ENCODE measurements around the gene TCP10L.

TCP10L gene

GRCh38 chr21:32585970-32586369, 647 bp upstream of the TCP10L start:
- no peak for DNase-seq (ENCODE audit: low read depth)
- Histone ChIP-seq H3K9me3 (ENCODE audit: control insufficient read depth, low read length) (no peaks in the 10 kb centered on the region), H3K9ac (ENCODE audit: low read length) (no peak overlapping the region), H3K4me1 (ENCODE audit: control insufficient read depth, insufficient read depth, low read length) (no peaks in the 10 kb centered on the region), H3K4me3 (ENCODE audit: low read length) (no peak overlapping the region), H3K36me3 (ENCODE audit: control insufficient read depth, insufficient read depth, low read length, severe bottlenecking) (no peaks in the 10 kb centered on the region), H3K27me3 (replicated peaks; ENCODE audit: control insufficient read depth, insufficient read depth, low read length) (peaks cover 37% of the 10 kb centered on the region)

- H3K4me1 ChIP-seq (ENCODE audit: control insufficient read depth, insufficient read depth, low read length) = no peaks in the 10 kb centered on the region
- H3K9me3 ChIP-seq (ENCODE audit: control insufficient read depth, low read length) = no peaks in the 10 kb centered on the region
- H3K36me3 ChIP-seq (ENCODE audit: control insufficient read depth, insufficient read depth, low read length, severe bottlenecking) = no peaks in the 10 kb centered on the region
- no peak overlapping the region for H3K4me3 ChIP-seq (ENCODE audit: low read length)
- DNase-seq (ENCODE audit: low read depth) = no peak
- H3K9ac ChIP-seq (ENCODE audit: low read length) = no peak overlapping the region
- peaks cover 41% of the 10 kb centered on the region for H3K27me3 ChIP-seq (replicated peaks; ENCODE audit: control insufficient read depth, insufficient read depth, low read length)
Observed at GRCh38 chr21:32584472-32584871, 851 bp downstream of the TCP10L start.

GRCh38 chr21:32581732-32582131, 3.6 kb downstream of the TCP10L start:
- Histone ChIP-seq H3K9ac (ENCODE audit: low read length) (no peak overlapping the region), H3K4me3 (ENCODE audit: low read length) (no peak overlapping the region), H3K36me3 (ENCODE audit: control insufficient read depth, insufficient read depth, low read length, severe bottlenecking) (no peaks in the 10 kb centered on the region), H3K4me1 (ENCODE audit: control insufficient read depth, insufficient read depth, low read length) (no peaks in the 10 kb centered on the region), H3K27me3 (replicated peaks; ENCODE audit: control insufficient read depth, insufficient read depth, low read length) (peaks cover 55% of the 10 kb centered on the region), H3K9me3 (ENCODE audit: control insufficient read depth, low read length) (peaks cover 6% of the 10 kb centered on the region)
- no peak for DNase-seq (ENCODE audit: low read depth)

GRCh38 chr21:32580949-32581348, 4.4 kb downstream of the TCP10L start:
- Histone ChIP-seq H3K9ac (ENCODE audit: low read length) (no peak overlapping the region), H3K4me1 (ENCODE audit: control insufficient read depth, insufficient read depth, low read length) (no peaks in the 10 kb centered on the region), H3K4me3 (ENCODE audit: low read length) (no peak overlapping the region), H3K36me3 (ENCODE audit: control insufficient read depth, insufficient read depth, low read length, severe bottlenecking) (no peaks in the 10 kb centered on the region), H3K27me3 (replicated peaks; ENCODE audit: control insufficient read depth, insufficient read depth, low read length) (peaks cover 48% of the 10 kb centered on the region), H3K9me3 (ENCODE audit: control insufficient read depth, low read length) (peaks cover 6% of the 10 kb centered on the region)
- no peak for DNase-seq (ENCODE audit: low read depth)

GRCh38 chr21:32578107-32578691, 7.1 kb downstream of the TCP10L start:
- H3K4me1 ChIP-seq (ENCODE audit: control insufficient read depth, insufficient read depth, low read length) = no peaks in the 10 kb centered on the region
- H3K36me3 ChIP-seq (ENCODE audit: control insufficient read depth, insufficient read depth, low read length, severe bottlenecking) = no peaks in the 10 kb centered on the region
- H3K9me3 ChIP-seq (ENCODE audit: control insufficient read depth, low read length) = peaks cover 6% of the 10 kb centered on the region
- no peak overlapping the region for H3K4me3 ChIP-seq (ENCODE audit: low read length)
- no peak overlapping the region for H3K9ac ChIP-seq (ENCODE audit: low read length)
- H3K27me3 ChIP-seq (replicated peaks; ENCODE audit: control insufficient read depth, insufficient read depth, low read length) = peaks cover 44% of the 10 kb centered on the region
- no peak for DNase-seq (ENCODE audit: low read depth)

GRCh38 chr21:32576011-32576410, 9.3 kb downstream of the TCP10L start:
- no peak overlapping the region for H3K4me3 ChIP-seq (ENCODE audit: low read length)
- H3K9me3 ChIP-seq (ENCODE audit: control insufficient read depth, low read length) = peaks cover 6% of the 10 kb centered on the region
- H3K36me3 ChIP-seq (ENCODE audit: control insufficient read depth, insufficient read depth, low read length, severe bottlenecking) = no peaks in the 10 kb centered on the region
- peaks cover 36% of the 10 kb centered on the region for H3K27me3 ChIP-seq (replicated peaks; ENCODE audit: control insufficient read depth, insufficient read depth, low read length)
- H3K4me1 ChIP-seq (ENCODE audit: control insufficient read depth, insufficient read depth, low read length) = no peaks in the 10 kb centered on the region
- no peak overlapping the region for H3K9ac ChIP-seq (ENCODE audit: low read length)
- no peak for DNase-seq (ENCODE audit: low read depth)

GRCh38 chr21:32574946-32575925, 10.1 kb downstream of the TCP10L start:
- peaks cover 36% of the 10 kb centered on the region for H3K27me3 ChIP-seq (replicated peaks; ENCODE audit: control insufficient read depth, insufficient read depth, low read length)
- no peaks in the 10 kb centered on the region for H3K4me1 ChIP-seq (ENCODE audit: control insufficient read depth, insufficient read depth, low read length)
- H3K4me3 ChIP-seq (ENCODE audit: low read length) = no peak overlapping the region
- H3K9ac ChIP-seq (ENCODE audit: low read length) = no peak overlapping the region
- H3K9me3 ChIP-seq (ENCODE audit: control insufficient read depth, low read length) = peaks cover 6% of the 10 kb centered on the region
- no peaks in the 10 kb centered on the region for H3K36me3 ChIP-seq (ENCODE audit: control insufficient read depth, insufficient read depth, low read length, severe bottlenecking)
- DNase-seq (ENCODE audit: low read depth) = no peak

GRCh38 chr21:32572574-32573420, 12.5 kb downstream of the TCP10L start:
- no peaks in the 10 kb centered on the region for H3K9me3 ChIP-seq (ENCODE audit: control insufficient read depth, low read length)
- peaks cover 17% of the 10 kb centered on the region for H3K27me3 ChIP-seq (replicated peaks; ENCODE audit: control insufficient read depth, insufficient read depth, low read length)
- DNase-seq (ENCODE audit: low read depth) = no peak
- H3K9ac ChIP-seq (ENCODE audit: low read length) = no peak overlapping the region
- H3K36me3 ChIP-seq (ENCODE audit: control insufficient read depth, insufficient read depth, low read length, severe bottlenecking) = no peaks in the 10 kb centered on the region
- H3K4me3 ChIP-seq (ENCODE audit: low read length) = no peak overlapping the region
- H3K4me1 ChIP-seq (ENCODE audit: control insufficient read depth, insufficient read depth, low read length) = peaks cover 4% of the 10 kb centered on the region

GRCh38 chr21:32570456-32570855, 14.9 kb downstream of the TCP10L start:
- no peak overlapping the region for H3K9ac ChIP-seq (ENCODE audit: low read length)
- H3K36me3 ChIP-seq (ENCODE audit: control insufficient read depth, insufficient read depth, low read length, severe bottlenecking) = no peaks in the 10 kb centered on the region
- H3K9me3 ChIP-seq (ENCODE audit: control insufficient read depth, low read length) = peaks cover 2% of the 10 kb centered on the region
- H3K27me3 ChIP-seq (replicated peaks; ENCODE audit: control insufficient read depth, insufficient read depth, low read length) = peaks cover 17% of the 10 kb centered on the region
- no peak for DNase-seq (ENCODE audit: low read depth)
- H3K4me1 ChIP-seq (ENCODE audit: control insufficient read depth, insufficient read depth, low read length) = peaks cover 4% of the 10 kb centered on the region
- H3K4me3 ChIP-seq (ENCODE audit: low read length) = no peak overlapping the region

GRCh38 chr21:32569261-32570230, 15.8 kb downstream of the TCP10L start:
- H3K9me3 ChIP-seq (ENCODE audit: control insufficient read depth, low read length) = peaks cover 11% of the 10 kb centered on the region
- H3K4me3 ChIP-seq (ENCODE audit: low read length) = peak overlapping the region; percentile 83
- H3K27me3 ChIP-seq (replicated peaks; ENCODE audit: control insufficient read depth, insufficient read depth, low read length) = peaks cover 11% of the 10 kb centered on the region
- peak overlapping the region; percentile 80 for H3K9ac ChIP-seq (ENCODE audit: low read length)
- peak; percentile 93 for DNase-seq (ENCODE audit: low read depth)
- H3K4me1 ChIP-seq (ENCODE audit: control insufficient read depth, insufficient read depth, low read length) = peaks cover 4% of the 10 kb centered on the region
- H3K36me3 ChIP-seq (ENCODE audit: control insufficient read depth, insufficient read depth, low read length, severe bottlenecking) = no peaks in the 10 kb centered on the region

All from adipocyte (in vitro differentiated cells).